HEK293 (cell line): ENCODE measurements around the gene METRNL.

ENCODE experiments used
- CTCF ChIA-PET: fragments of 350-600 bp; formaldehyde crosslinking; extraction: SDS; loops from one replicate; lab custom pipeline; 2021; ENCODE audit warnings: antibody characterized with exemption; lab: Yijun Ruan, JAX
- POLR2A ChIA-PET: fragments of 300-600 bp; formaldehyde crosslinking; extraction: SDS; loops from one replicate; lab custom pipeline; 2020; ENCODE audit warnings: antibody characterized with exemption, inconsistent platforms; lab: Yijun Ruan, JAX
- H3K27ac ChIP-seq: fragments of 200-500 bp; sonication (Bioruptor generic); 2 replicates; pipeline ENCODE4 v1.5.1; 2014; ENCODE audit warnings: low read depth, low read length, control low read depth, inconsistent platforms; ENCODE audit errors: extremely low read depth
- H3K36me3 ChIP-seq, 2 experiments: fragments of 200-500 bp in 1 of 2; sonication (Bioruptor generic) in 1 of 2; 1 replicate in 1 of 2; 2 replicates in 1 of 2; pipeline ENCODE4 v1.5.1; 2014 to 2017; ENCODE audit warnings: inconsistent platforms in 2 of 2, low read length in 2 of 2; ENCODE audit not compliant: control insufficient read depth in 2 of 2, insufficient read depth in 1 of 2
- H3K4me1 ChIP-seq: fragments of 200-500 bp; sonication (Bioruptor generic); 2 replicates; pipeline ENCODE4 v1.5.1; 2014; ENCODE audit warnings: mild to moderate bottlenecking, low read length, inconsistent platforms; ENCODE audit not compliant: control insufficient read depth, insufficient read depth
- H3K4me3 ChIP-seq: 2 replicates; pipeline ENCODE4 v1.5.1; 2011; ENCODE audit warnings: low read depth, mild to moderate bottlenecking, control low read depth, low read length, moderate library complexity
- H3K9me3 ChIP-seq: fragments of 200-500 bp; sonication (Bioruptor generic); 2 replicates; pipeline ENCODE4 v1.5.1; 2014; ENCODE audit warnings: low read depth, low read length, inconsistent platforms; ENCODE audit not compliant: control insufficient read depth, insufficient read depth
- BCL11A ChIP-seq: fragments of 450-650 bp; formaldehyde crosslinking; IDR thresholded peaks from 2 replicates; pipeline ENCODE4 v1.5.1; 2016; ENCODE audit warnings: low read depth, missing biosample characterization, missing genetic modification characterization
- KLF1 ChIP-seq: fragments of 450-650 bp; formaldehyde crosslinking; IDR thresholded peaks from 2 replicates; pipeline ENCODE4 v1.5.1; 2016; ENCODE audit warnings: missing biosample characterization, missing genetic modification characterization
- KLF8 ChIP-seq: fragments of 450-650 bp; formaldehyde crosslinking; IDR thresholded peaks from 2 replicates; pipeline ENCODE4 v1.5.1; 2016; ENCODE audit warnings: missing biosample characterization, missing genetic modification characterization
- OVOL3 ChIP-seq: fragments of 450-650 bp; formaldehyde crosslinking; IDR thresholded peaks from 2 replicates; pipeline ENCODE4 v1.5.1; 2016; ENCODE audit warnings: missing biosample characterization, missing genetic modification characterization
- YY2 ChIP-seq: fragments of 450-650 bp; formaldehyde crosslinking; IDR thresholded peaks from 2 replicates; pipeline ENCODE4 v1.5.1; 2016; ENCODE audit warnings: missing biosample characterization, missing genetic modification characterization
- ZNF148 ChIP-seq: fragments of 450-650 bp; formaldehyde crosslinking; IDR thresholded peaks from 2 replicates; pipeline ENCODE4 v1.5.0; 2017; ENCODE audit warnings: missing biosample characterization, missing genetic modification characterization, borderline replicate concordance
- ZNF16 ChIP-seq: fragments of 450-650 bp; formaldehyde crosslinking; IDR thresholded peaks from 2 replicates; pipeline ENCODE4 v1.5.1; 2016; ENCODE audit warnings: low read depth, missing biosample characterization, missing genetic modification characterization
- ZNF23 ChIP-seq: fragments of 450-650 bp; formaldehyde crosslinking; IDR thresholded peaks from 2 replicates; pipeline ENCODE4 v1.5.1; 2016; ENCODE audit warnings: missing biosample characterization, missing genetic modification characterization, borderline replicate concordance
- ZNF239 ChIP-seq: fragments of 450-650 bp; formaldehyde crosslinking; IDR thresholded peaks from 2 replicates; pipeline ENCODE4 v1.5.1; 2016; ENCODE audit warnings: missing biosample characterization, missing genetic modification characterization
- ZNF274 ChIP-seq, 2 experiments: fragments of 200-500 bp in 1 of 2; fragments of 450-650 bp in 1 of 2; sonication (Bioruptor generic) in 1 of 2; formaldehyde crosslinking in 1 of 2; IDR thresholded peaks; 2 replicates each; pipeline versions ENCODE4 v1.5.1 to v1.6.1; 2014 to 2016; ENCODE audit warnings: borderline replicate concordance in 1 of 2, inconsistent platforms in 1 of 2, low read length in 1 of 2, missing biosample characterization in 1 of 2, missing genetic modification characterization in 1 of 2
- ZNF324 ChIP-seq: fragments of 450-650 bp; formaldehyde crosslinking; IDR thresholded peaks from 2 replicates; pipeline ENCODE4 v1.5.1; 2016; ENCODE audit warnings: missing biosample characterization, missing genetic modification characterization
- ZNF624 ChIP-seq: fragments of 450-650 bp; formaldehyde crosslinking; IDR thresholded peaks from 2 replicates; pipeline ENCODE4 v1.5.1; 2017; ENCODE audit warnings: missing biosample characterization, missing genetic modification characterization

Gene METRNL

GRCh38 chr17:83057397-83057761 is 22.0 kb upstream of the METRNL start (continued):
- no peak for TF ChIP-seq ZNF148 (tag by site-specific recombination)

GRCh38 chr17:83057793-83058265 is 21.6 kb upstream of the METRNL start:
- CTCF ChIA-PET, result interaction anchor here (1.7 kb wide), 1 partner anchor 19 kb away, joined by 3 read pairs; no protein-coding TSS in a partner anchor
- no peaks in the 10 kb centered on the region for H3K36me3 ChIP-seq
- TF ChIP-seq BCL11A (tag by site-specific recombination) (no peak), ZNF23 (tag by site-specific recombination) (no peak), ZNF324 (no peak)
- H3K9me3 ChIP-seq, result no peaks in the 10 kb centered on the region
- H3K4me1 ChIP-seq, result peaks cover 5% of the 10 kb centered on the region
- H3K27ac ChIP-seq, result no peak overlapping the region
- H3K4me3 ChIP-seq, result no peak overlapping the region
- POLR2A ChIA-PET, result no interaction called here

- Histone ChIP-seq H3K4me1 (peaks cover 3% of the 10 kb centered on the region), H3K36me3 (no peaks in the 10 kb centered on the region), H3K27ac (no peak overlapping the region), H3K9me3 (no peaks in the 10 kb centered on the region), H3K4me3 (no peak overlapping the region)
- CTCF ChIA-PET, result interaction anchor here (1.7 kb wide), 1 partner anchor 18 kb away, joined by 3 read pairs; no protein-coding TSS in a partner anchor
- POLR2A ChIA-PET, result no interaction called here
- no peak for TF ChIP-seq KLF8 (tag by site-specific recombination)
- no peak for TF ChIP-seq OVOL3 (tag by site-specific recombination)
These were observed 21.1 kb upstream of the METRNL start for GRCh38 chr17:83058266-83058798.

- H3K27ac ChIP-seq, result no peak overlapping the region
- H3K9me3 ChIP-seq, result no peaks in the 10 kb centered on the region
- ChIA-PET POLR2A (no interaction called here), CTCF (no interaction called here)
- no peaks in the 10 kb centered on the region for H3K4me1 ChIP-seq
- no peaks in the 10 kb centered on the region for H3K36me3 ChIP-seq
- TF ChIP-seq YY2, result no peak
- TF ChIP-seq ZNF16 (tag by site-specific recombination), result no peak
- no peak for TF ChIP-seq ZNF274 (IDR thresholded peaks at IDR 0.05; ENCODE audit: low read length)
- TF ChIP-seq ZNF274 (tag by site-specific recombination; IDR thresholded peaks at IDR 0.05; ENCODE audit: borderline replicate concordance), result no peak
- TF ChIP-seq ZNF239, result no peak
- H3K4me3 ChIP-seq, result no peak overlapping the region
These were observed 17.8 kb upstream of the METRNL start for GRCh38 chr17:83061586-83061985.

GRCh38 chr17:83062011-83062817 is 17.2 kb upstream of the METRNL start:
- POLR2A ChIA-PET, result no interaction called here
- Histone ChIP-seq H3K36me3 (no peaks in the 10 kb centered on the region), H3K27ac (no peak overlapping the region), H3K4me3 (no peak overlapping the region), H3K4me1 (no peaks in the 10 kb centered on the region), H3K9me3 (no peaks in the 10 kb centered on the region)
- peak; percentile 87 for TF ChIP-seq KLF1
- TF ChIP-seq ZNF624 (tag by site-specific recombination), result no peak
- CTCF ChIA-PET, result no interaction called here
